H1 (cell line): ENCODE results near the gene CST4. TPM values are rescaled to one million over a fixed set of nuclear protein-coding genes. Genes with fewer than 3 reads are reported as not detected.

Source experiments
- CTCF ChIA-PET: fragments of 300-600 bp; sonication (Branson Sonifier 250); formaldehyde crosslinking; loops from one replicate; lab custom pipeline; 2021; ENCODE audit not compliant: partially characterized antibody; lab: Charles Lee
- POLR2A ChIA-PET: fragments of 300-600 bp; sonication (Branson Sonifier 250); formaldehyde crosslinking; loops from one replicate; lab custom pipeline; 2021; ENCODE audit warnings: inconsistent platforms; ENCODE audit not compliant: partially characterized antibody; lab: Charles Lee
- DNase-seq, 2 experiments: peaks; one replicate each; pipeline versions ENCODE4 v3.0.0 to v3.0.0-alpha.2; 2010 to 2022; ENCODE audit warnings: low spot score in 2 of 2, low read depth in 1 of 2, mixed read lengths in 1 of 2
- FAIRE-seq: peaks from 2 replicates; lab custom pipeline; 2011; peaks lifted over from hg19 to GRCh38; lab: Jason Lieb, UNC
- H2AFZ ChIP-seq: 2 replicates; pipeline ENCODE4 v1.8.1; 2012; ENCODE audit warnings: low read length, inconsistent platforms
- H2AK5ac ChIP-seq: 2 replicates; pipeline ENCODE4 v1.6.1; 2013; ENCODE audit warnings: low read depth, low read length
- H2BK120ac ChIP-seq: replicated peaks from 2 replicates; pipeline ENCODE3; 2013; ENCODE audit warnings: low read depth, low read length, inconsistent platforms
- H2BK12ac ChIP-seq: 2 replicates; pipeline ENCODE4 v1.6.1; 2013; ENCODE audit warnings: low read depth, low read length
- H2BK15ac ChIP-seq: 2 replicates; pipeline ENCODE4 v1.6.1; 2013; ENCODE audit warnings: low read length
- H2BK20ac ChIP-seq: 2 replicates; pipeline ENCODE4 v1.6.1; 2013; ENCODE audit warnings: low read length
- H2BK5ac ChIP-seq: 2 replicates; pipeline ENCODE4 v1.6.1; 2013; ENCODE audit warnings: low read depth, low read length
- H3K14ac ChIP-seq: 2 replicates; pipeline ENCODE4 v1.6.1; 2013; ENCODE audit warnings: inconsistent platforms; ENCODE audit not compliant: insufficient read length
- H3K18ac ChIP-seq: 2 replicates; pipeline ENCODE4 v1.6.1; 2013; ENCODE audit warnings: low read length; ENCODE audit errors: extremely low read depth
- H3K23ac ChIP-seq: 2 replicates; pipeline ENCODE4 v1.6.1; 2013; ENCODE audit warnings: inconsistent platforms; ENCODE audit not compliant: insufficient read length
- H3K23me2 ChIP-seq: 2 replicates; pipeline ENCODE4 v1.6.1; 2013; ENCODE audit warnings: low read depth, low read length
- H3K27ac ChIP-seq: 2 replicates; pipeline ENCODE4 v1.6.1; 2011; ENCODE audit warnings: low read depth, low read length, inconsistent platforms
- H3K27me3 ChIP-seq, 4 experiments: replicated peaks in 1 of 4; 1 replicate in 1 of 4; 2 replicates in 3 of 4; pipeline versions ENCODE4 v1.6.1 to v1.8.1; 2011 to 2013; ENCODE audit warnings: low read length in 3 of 4, mild to moderate bottlenecking in 3 of 4, inconsistent platforms in 2 of 4, mixed read lengths in 2 of 4, moderate library complexity in 1 of 4; ENCODE audit not compliant: control insufficient read depth in 3 of 4, insufficient read depth in 3 of 4; ENCODE audit errors: extremely low read depth in 1 of 4
- H3K36me3 ChIP-seq, 4 experiments: 2 replicates each; pipeline versions ENCODE4 v1.6.1 to v1.8.1; 2011 to 2013; ENCODE audit warnings: mild to moderate bottlenecking in 4 of 4, low read length in 3 of 4, moderate library complexity in 2 of 4, control low read depth in 1 of 4, inconsistent platforms in 1 of 4; ENCODE audit not compliant: insufficient read depth in 4 of 4, control insufficient read depth in 2 of 4
- H3K4ac ChIP-seq: replicated peaks from 2 replicates; pipeline ENCODE3; 2013; ENCODE audit warnings: low read length, low read depth, mixed read lengths, inconsistent platforms; ENCODE audit not compliant: insufficient read length
- H3K4me1 ChIP-seq, 4 experiments: replicated peaks in 1 of 4; 1 replicate in 1 of 4; 2 replicates in 3 of 4; pipeline versions ENCODE4 v1.6.1 to v1.8.1; 2011 to 2013; ENCODE audit warnings: low read length in 3 of 4, inconsistent platforms in 2 of 4, mixed read lengths in 1 of 4; ENCODE audit not compliant: insufficient read depth in 4 of 4, control insufficient read depth in 3 of 4
- H3K4me2 ChIP-seq, 2 experiments: 2 replicates each; pipeline versions ENCODE4 v1.6.1 to v1.8.1; 2011 to 2013; ENCODE audit warnings: low read depth in 2 of 2, low read length in 2 of 2, control low read depth in 1 of 2, inconsistent platforms in 1 of 2, mild to moderate bottlenecking in 1 of 2; ENCODE audit not compliant: insufficient read depth in 1 of 2
- H3K4me3 ChIP-seq, 4 experiments: fragments of 200-600, 300-600 bp in 1 of 4; sonication (generic), shearing (Covaris generic), sonication (Bioruptor Twin) in 1 of 4; 2 replicates each; pipeline versions ENCODE4 v1.5.1 to v1.8.1; 2011 to 2016; ENCODE audit warnings: low read length in 4 of 4, low read depth in 3 of 4, control low read depth in 2 of 4, inconsistent platforms in 2 of 4, mild to moderate bottlenecking in 2 of 4, mixed read lengths in 1 of 4, moderate library complexity in 1 of 4; ENCODE audit not compliant: insufficient read depth in 2 of 4; ENCODE audit errors: extremely low read depth in 1 of 4
- H3K56ac ChIP-seq: replicated peaks from 2 replicates; pipeline ENCODE3; 2013; ENCODE audit warnings: low read depth, mild to moderate bottlenecking, mixed read lengths, low read length, inconsistent platforms; ENCODE audit not compliant: insufficient read length
- H3K79me1 ChIP-seq: 2 replicates; pipeline ENCODE4 v1.6.1; 2013; ENCODE audit warnings: low read depth, low read length, control low read depth
- H3K79me2 ChIP-seq, 2 experiments: 2 replicates each; pipeline versions ENCODE4 v1.6.1 to v1.8.1; 2012 to 2013; ENCODE audit warnings: low read length in 2 of 2, mild to moderate bottlenecking in 2 of 2, inconsistent platforms in 1 of 2; ENCODE audit not compliant: insufficient read depth in 2 of 2, control insufficient read depth in 1 of 2
- H3K9ac ChIP-seq, 4 experiments: replicated peaks in 1 of 4; 1 replicate in 1 of 4; 2 replicates in 3 of 4; pipeline versions ENCODE4 v1.6.1 to v1.8.1; 2011 to 2013; ENCODE audit warnings: low read depth in 3 of 4, low read length in 3 of 4, control low read depth in 2 of 4, mild to moderate bottlenecking in 2 of 4, moderate library complexity in 2 of 4, inconsistent platforms in 1 of 4; ENCODE audit errors: extremely low read depth in 1 of 4
- H3K9me3 ChIP-seq, 2 experiments: 2 replicates each; pipeline versions ENCODE4 v1.6.1 to v1.8.1; 2012 to 2013; ENCODE audit warnings: mild to moderate bottlenecking in 2 of 2, moderate library complexity in 2 of 2, control low read depth in 1 of 2, inconsistent platforms in 1 of 2, low read depth in 1 of 2, low read length in 1 of 2, mixed read lengths in 1 of 2; ENCODE audit not compliant: insufficient read depth in 2 of 2
- H4K20me1 ChIP-seq, 2 experiments: replicated peaks in 1 of 2; 2 replicates each; pipeline versions ENCODE3 to v1.8.1; 2011 to 2013; ENCODE audit warnings: inconsistent platforms in 2 of 2, low read length in 2 of 2, mild to moderate bottlenecking in 1 of 2; ENCODE audit not compliant: insufficient read depth in 2 of 2, control insufficient read depth in 1 of 2
- H4K5ac ChIP-seq: 2 replicates; pipeline ENCODE4 v1.6.1; 2013; ENCODE audit warnings: low read length, low read depth, mixed read lengths, inconsistent platforms; ENCODE audit not compliant: insufficient read length
- H4K8ac ChIP-seq: 2 replicates; pipeline ENCODE4 v1.8.0; 2013; ENCODE audit warnings: mild to moderate bottlenecking, moderate library complexity, low read length, inconsistent platforms; ENCODE audit not compliant: insufficient read depth; ENCODE audit errors: extremely low read depth
- H4K91ac ChIP-seq: replicated peaks from 2 replicates; pipeline ENCODE3; 2013; ENCODE audit warnings: low read length, mixed read lengths, inconsistent platforms; ENCODE audit not compliant: insufficient read length
- BCL11A ChIP-seq, 2 experiments: IDR thresholded peaks; one replicate each; pipeline ENCODE4 v1.6.1; 2011; ENCODE audit warnings: low read depth in 2 of 2, low read length in 2 of 2, mild to moderate bottlenecking in 2 of 2
- CREB1 ChIP-seq: IDR thresholded peaks from 2 replicates; pipeline ENCODE4 v1.6.1; 2012; ENCODE audit warnings: inconsistent platforms
- KDM5A ChIP-seq: fragments of 200-600 bp; IDR thresholded peaks from 2 replicates; pipeline ENCODE4 v1.7.1; 2012; ENCODE audit warnings: mild to moderate bottlenecking, low read length, inconsistent platforms, mixed read lengths
- RBBP5 ChIP-seq: IDR thresholded peaks from 2 replicates; pipeline ENCODE4 v1.7.1; 2012; ENCODE audit warnings: low read depth, mild to moderate bottlenecking, inconsistent platforms, low read length, moderate library complexity, borderline replicate concordance
- WGBS, 2 experiments: shearing (Covaris generic) in 1 of 2; methylation state at CpG; one replicate each; pipeline versions ENCODE4 v1.1.6 to v1.1.7; 2013 to 2015; ENCODE audit warnings: low lambda C conversion rate in 2 of 2, mixed read lengths in 2 of 2, inconsistent platforms in 1 of 2, low coverage in 1 of 2, missing lambda C conversion rate in 1 of 2; ENCODE audit not compliant: insufficient replicate concordance in 2 of 2, insufficient coverage in 1 of 2, insufficient read length in 1 of 2; ENCODE audit errors: extremely low coverage in 1 of 2, missing lambda C conversion rate in 1 of 2; 5-methylcytosine and 5-hydroxymethylcytosine counted together
- polyA plus RNA-seq, 7 experiments: library from polyadenylated mRNA; depleted of rRNA in 3 of 7; stranded (reverse) in 5 of 7; unstranded in 2 of 7; fragments of >200 nt in 5 of 7; fragments of 200-250 nt in 2 of 7; gene quantifications; 1 replicate in 5 of 7; 2 replicates in 1 of 7; 4 replicates in 1 of 7; pipeline versions ENCODE4 v1.2.1 to v1.2.3, GENCODE V29; 2011 to 2013; ENCODE audit warnings: missing spikeins in 2 of 7, mixed read lengths in 2 of 7
- total RNA-seq: library from RNA; stranded (reverse); fragmentation: NEBNext Ultra II Directional; extraction: Animal tissue kit (Norgen Biotek cat#: 25700); gene quantifications from 2 replicates; pipeline ENCODE4 v1.2.1, GENCODE V29; 2021

The CST4 gene
- total and polyA plus RNA-seq, 2 of the 8 experiments (the other 6 are each of a cell fraction or from before 2014, with no cell fraction given) = not detected

DNA sequence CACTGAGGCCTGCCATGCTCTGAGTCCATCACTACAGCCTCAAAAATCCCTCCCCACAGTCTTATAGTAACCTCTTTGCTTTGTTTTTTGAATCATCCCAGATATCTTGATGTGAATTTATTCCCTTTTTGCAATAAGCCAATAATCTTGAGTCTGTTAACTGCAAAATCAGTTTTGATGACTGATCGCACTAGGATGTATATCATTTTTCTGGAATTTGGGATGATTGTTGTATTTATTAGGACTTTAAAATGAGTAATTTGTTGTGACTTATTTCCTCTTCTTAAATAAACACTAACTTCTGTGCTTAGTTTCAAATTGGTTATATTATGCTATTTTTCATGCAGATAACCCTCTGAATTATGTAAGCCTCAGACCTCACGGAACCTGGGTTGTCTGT lies 5.6 kb downstream of the CST4 start:
- FAIRE-seq = no peak
- no peak overlapping the region for H2BK120ac ChIP-seq
- CTCF ChIA-PET = interaction anchor here (1.4 to 2.0 kb wide), 2 partner anchors 13 to 15 kb away, joined by 4 to 7 read pairs; no protein-coding TSS in a partner anchor

More for the DNA sequence above, 5.6 kb downstream of the CST4 start:
- no peak for DNase-seq
- H3K4me2 ChIP-seq = no peak overlapping the region
- TF ChIP-seq BCL11A (IDR thresholded peaks at IDR 0.05; ENCODE audit: low read depth in 2 of 2, low read length in 2 of 2) (no peak), CREB1 (no peak), KDM5A (no peak), RBBP5 (no peak)
- no peak overlapping the region for H3K18ac ChIP-seq
- H3K79me1 ChIP-seq = no peaks in the 10 kb centered on the region
- H2AFZ ChIP-seq = no peak overlapping the region
- H2AK5ac ChIP-seq = no peak overlapping the region
- H3K56ac ChIP-seq = no peak overlapping the region
- 95% methylated on average over 2 of the region's 2 CpGs; no CpG with 5 or more reads in 1 of the 2 experiments for WGBS, 2 experiments
- H3K4ac ChIP-seq = no peak overlapping the region
- H3K9ac ChIP-seq = no peak overlapping the region
- no peak overlapping the region for H4K8ac ChIP-seq
- no peaks in the 10 kb centered on the region for H3K23me2 ChIP-seq
- H3K27me3 ChIP-seq = no peaks in the 10 kb centered on the region
- H3K4me1 ChIP-seq = no peaks in the 10 kb centered on the region
- H4K5ac ChIP-seq = no peak overlapping the region
- POLR2A ChIA-PET = no interaction called here
- H2BK5ac ChIP-seq = no peak overlapping the region
- H2BK12ac ChIP-seq = no peak overlapping the region
- no peaks in the 10 kb centered on the region for H3K9me3 ChIP-seq
- no peak overlapping the region for H3K27ac ChIP-seq
- H3K23ac ChIP-seq = no peak overlapping the region
- no peak overlapping the region for H2BK15ac ChIP-seq
- H4K91ac ChIP-seq = no peak overlapping the region
- no peaks in the 10 kb centered on the region for H3K79me2 ChIP-seq
- H3K14ac ChIP-seq = no peak overlapping the region
- no peak overlapping the region for H3K4me3 ChIP-seq
- H2BK20ac ChIP-seq = no peak overlapping the region
- H3K36me3 ChIP-seq = no peaks in the 10 kb centered on the region
- no peaks in the 10 kb centered on the region for H4K20me1 ChIP-seq
